ENCODE results near the gene HAAO.
A peak's percentile ranks its signal among the peaks of the same experiment; 100 is the strongest.

HAAO gene

DNA sequence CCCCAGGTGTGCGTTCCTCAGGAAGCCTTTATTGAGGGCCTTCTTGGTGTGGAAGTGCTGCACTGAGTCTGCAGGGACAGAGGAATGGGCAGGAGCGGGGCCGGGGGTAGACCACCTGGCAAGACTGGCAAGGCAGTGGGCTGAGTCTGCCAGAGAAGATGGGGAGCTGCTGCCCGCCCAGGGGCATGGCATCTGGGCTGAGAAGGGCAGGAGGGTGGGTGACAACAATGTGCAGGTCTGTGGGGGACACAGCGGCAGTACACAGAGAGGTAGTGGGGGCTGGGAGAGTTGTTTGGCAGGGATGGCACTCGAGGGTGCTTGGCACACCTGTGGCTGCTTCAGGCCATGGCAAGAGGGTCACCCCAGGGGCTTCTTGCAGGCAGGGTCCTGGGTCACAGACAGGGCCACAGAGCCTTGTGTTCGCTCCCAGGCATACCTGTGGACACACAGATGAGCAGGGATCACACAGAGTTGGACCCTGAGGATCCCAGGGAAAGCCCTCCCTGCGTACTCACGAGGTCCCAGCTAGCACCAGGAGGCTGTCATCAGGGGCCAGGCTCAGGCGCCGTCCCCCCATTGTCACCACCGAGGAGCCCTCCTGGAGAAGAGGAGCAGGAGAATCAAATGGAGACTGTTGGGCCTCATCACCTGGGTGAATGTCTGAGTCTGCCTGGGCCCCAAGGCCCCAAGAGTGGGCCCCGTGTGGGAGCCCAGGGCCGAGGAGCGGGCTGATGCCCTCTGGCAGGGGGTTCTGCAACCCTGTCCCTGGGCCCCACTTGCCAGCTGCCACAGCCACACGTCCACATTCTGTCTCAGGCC lies 25.1 kb downstream of the HAAO start:
- no peak for DNase-seq

DNA sequence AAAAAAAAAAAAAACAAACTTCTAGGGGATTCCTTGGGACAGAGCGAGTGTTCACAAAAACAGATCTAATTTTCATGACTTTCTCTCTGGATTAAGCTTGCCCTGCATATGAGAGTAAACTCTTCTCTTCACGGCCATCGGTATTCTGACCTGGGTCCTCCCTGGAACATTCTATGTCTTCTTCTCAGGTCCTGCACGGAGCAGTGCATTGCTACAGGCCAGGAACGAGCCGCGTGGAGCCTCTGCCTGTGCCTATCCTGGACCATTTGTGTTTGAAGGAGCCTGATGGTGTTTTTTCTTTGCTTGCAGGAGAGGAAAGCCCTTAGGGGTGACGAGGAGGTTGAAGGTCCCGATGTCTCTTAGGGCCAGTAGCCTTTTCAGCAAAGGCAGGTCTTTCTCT lies 26.7 kb downstream of the HAAO start:
- no peak for DNase-seq

DNA sequence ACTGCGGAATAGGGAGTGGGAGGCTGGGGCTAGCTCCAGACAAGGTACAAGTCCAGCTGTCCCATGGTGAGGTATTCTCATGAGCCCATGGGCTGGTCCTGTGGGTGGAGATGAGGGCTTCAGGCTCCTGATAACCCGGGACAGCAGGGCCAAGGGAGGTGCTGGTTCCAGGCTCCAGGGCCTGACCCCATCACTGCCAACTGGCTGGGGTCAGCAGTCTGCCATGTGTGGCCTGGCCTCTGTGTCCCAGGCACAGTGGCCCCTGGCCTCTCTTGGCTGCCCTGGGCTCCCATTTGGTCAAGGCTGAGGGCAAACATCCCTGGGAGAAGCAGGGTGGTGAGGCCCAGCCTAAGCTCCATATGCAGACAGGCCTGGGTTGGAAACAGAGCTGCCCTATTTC lies 27.5 kb downstream of the HAAO start:
- no peak for DNase-seq

- DNase-seq: no peak
These were observed 28.3 kb downstream of the HAAO start, which contains the start of gene OXER1 for GRCh38 chr2:42764096-42764495. Gene OXER1 (minus strand): TSS chr2:42764135. CDS start chr2:42764062, 73 bp downstream.

DNA sequence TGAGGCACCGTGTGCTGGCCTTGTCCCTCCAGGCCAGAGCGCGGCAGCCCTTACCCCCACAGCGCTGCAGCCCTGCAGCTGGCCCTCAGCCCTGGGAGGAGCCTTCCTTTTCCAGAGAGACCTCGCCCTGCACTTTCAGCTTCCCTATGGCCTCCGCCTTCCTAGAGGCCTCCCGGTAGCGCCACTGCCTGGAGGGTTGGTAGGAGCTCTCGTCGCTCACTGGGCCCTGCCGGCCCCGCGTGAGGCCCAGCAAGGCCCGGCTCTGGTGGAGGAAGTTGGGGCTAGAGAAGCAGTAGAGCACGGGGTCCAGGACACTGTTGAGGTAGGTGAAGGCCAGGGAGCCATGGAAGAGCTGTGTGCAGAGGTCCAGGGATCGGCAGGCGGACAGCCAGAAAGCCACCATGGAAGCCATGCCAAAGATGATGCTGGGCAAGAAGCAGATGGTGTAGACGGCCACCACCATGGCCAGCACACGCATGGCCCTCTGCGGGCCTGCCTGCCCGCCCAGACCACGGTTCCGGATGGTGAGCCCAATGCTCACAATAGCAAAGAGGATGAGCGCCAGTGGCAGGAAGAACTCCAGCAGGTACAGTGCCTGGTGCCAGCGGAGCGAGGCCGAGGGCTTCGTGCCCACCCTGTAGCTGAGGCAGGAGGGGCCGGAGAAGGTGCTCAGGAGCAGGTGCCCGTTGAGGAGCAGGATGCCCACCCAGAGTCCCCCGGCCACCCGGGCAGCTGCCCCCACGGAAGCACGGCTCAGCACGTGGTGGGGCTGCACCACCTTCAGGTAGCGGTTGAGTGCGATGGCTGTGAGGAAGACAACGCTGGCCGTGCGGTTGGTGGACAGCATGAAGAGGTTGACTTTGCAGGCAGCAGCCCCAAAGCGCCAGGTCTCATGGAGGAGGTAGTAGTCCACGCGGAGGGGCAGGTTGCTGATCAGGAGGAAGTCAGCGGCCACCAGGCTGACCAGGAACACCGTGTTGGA lies 29.3 kb downstream of the HAAO start:
- DNase-seq: no peak

DNA sequence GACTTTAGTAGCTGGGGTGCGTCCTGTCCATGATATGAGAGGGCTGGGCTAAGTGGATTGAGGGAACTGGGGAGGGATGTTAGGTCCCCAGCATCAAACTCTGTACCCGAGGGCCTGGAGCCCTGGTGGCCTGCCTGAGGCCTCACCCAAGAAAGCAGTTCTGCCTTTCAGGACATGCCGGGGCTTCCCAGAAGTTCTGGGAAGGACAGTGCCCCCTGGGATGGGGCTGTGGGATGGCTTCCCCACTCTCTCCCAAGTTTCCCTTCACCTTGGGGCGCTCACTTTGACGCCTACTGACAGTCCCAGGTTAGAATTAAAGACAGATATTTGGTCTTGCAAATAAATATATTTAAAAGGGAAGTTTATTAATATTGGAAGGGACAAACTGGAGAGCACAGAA lies 30.2 kb downstream of the HAAO start:
- no peak for DNase-seq

DNA sequence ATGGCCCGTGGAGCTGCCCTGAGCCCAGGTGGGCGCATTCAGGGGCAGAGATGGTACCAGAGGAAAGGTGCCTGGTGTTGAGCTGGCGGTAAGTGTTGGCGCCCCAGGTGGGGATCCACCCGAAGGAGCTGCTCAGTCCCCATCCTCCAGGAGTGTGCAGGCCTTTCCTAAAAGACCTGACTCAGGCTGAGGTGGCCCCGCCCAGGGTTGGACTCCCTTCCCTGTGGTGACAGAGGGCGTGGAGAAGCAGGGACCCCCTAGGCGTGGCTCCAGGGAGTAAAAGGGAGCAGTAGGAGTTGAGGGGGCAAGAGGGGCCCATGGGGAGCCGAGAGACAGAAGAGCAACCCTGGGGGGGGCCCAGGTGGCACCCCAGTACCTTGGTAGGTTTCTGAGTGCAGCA lies 30.8 kb downstream of the HAAO start:
- DNase-seq: no peak

- DNase-seq: no peak
These were observed 33.6 kb downstream of the HAAO start for GRCh38 chr2:42758751-42759150.

- no peak for DNase-seq
These were observed 34.2 kb downstream of the HAAO start for GRCh38 chr2:42757981-42758740.

GRCh38 chr2:42756966-42757513 lies 35.3 kb downstream of the HAAO start:
- DNase-seq: no peak

DNA sequence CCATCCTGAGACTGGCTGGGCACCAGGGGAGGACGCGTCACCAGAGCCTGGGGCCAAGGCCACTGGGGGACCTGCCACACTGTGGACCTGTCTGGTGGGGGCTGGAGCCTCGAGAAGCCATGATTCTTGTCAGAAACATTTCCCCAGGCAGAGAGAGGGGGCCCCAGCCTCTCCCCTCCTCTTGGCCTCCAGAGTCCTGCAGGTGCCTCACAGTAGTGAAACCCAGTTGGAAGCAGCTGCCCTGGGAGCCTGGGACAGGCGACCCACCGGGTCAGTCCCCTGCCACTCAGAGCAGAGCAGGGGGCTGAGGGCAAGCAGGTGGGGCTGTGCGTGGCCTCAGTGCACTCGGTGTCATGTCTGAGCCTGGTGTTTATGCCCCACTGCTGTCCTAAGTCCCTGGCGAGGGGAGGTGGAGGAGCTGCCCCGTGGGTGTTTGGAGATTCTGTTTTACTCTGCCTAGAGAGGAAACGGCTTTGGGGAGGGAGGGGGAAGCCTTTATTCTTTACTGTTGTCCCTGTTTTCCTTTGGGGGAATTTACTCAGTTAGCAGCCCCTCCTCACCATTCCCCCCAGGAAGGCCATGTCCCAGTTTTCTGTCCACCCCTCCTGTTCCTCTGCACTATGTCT lies 36.1 kb downstream of the HAAO start:
- DNase-seq: no peak

DNA sequence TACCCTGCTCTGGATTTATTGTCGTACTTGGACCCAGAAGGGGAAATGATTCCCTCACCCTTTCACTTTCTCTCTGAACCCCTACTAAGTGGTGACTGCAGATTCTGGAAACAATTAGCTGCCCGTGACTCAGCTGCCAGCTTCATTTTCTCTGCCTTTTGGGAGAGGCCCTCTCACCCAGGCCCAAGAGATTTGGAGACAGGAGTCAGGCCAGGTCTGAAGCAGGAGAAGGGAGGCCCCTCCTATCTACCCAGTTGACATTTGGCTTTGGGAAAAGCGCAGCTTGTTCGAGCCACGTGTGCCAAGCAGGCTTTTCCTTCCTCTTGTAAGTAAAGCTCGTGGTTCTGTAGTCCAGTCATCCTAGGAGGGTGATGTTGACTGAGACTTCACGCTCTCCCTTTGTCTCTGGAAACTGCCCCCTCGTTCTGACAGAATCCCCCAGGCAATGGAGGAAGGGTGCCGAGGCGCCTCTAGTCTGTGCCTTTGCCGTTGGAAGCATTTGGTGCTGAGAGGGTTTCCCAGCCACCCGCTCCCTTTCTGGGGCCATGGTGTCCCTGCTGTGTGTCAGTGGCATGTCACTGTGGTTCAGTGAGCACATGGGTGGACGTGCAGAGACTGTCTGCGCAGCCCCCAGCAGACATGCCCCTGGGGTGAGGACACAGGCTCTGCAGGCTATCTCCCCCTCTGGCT lies 37.0 kb downstream of the HAAO start:
- no peak for DNase-seq

DNA sequence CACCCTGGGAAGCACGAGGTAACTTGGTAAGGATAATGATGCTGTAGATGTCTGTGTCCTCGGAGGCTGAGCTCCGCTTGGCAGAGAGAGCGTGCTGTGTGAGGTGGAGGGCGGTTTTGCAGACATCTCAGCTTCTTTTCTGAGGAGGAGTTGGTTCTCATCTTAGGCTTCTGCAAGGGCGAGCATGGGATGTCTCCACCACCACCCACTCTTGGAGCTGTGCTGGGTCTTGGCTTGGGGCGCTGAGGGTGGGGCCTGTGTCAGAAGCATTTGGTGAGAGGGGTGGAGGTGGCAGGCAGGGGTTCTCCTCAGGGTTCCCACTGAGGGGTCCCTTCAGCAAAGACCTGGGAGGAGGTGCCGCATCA lies 37.6 kb downstream of the HAAO start:
- DNase-seq: no peak

DNA sequence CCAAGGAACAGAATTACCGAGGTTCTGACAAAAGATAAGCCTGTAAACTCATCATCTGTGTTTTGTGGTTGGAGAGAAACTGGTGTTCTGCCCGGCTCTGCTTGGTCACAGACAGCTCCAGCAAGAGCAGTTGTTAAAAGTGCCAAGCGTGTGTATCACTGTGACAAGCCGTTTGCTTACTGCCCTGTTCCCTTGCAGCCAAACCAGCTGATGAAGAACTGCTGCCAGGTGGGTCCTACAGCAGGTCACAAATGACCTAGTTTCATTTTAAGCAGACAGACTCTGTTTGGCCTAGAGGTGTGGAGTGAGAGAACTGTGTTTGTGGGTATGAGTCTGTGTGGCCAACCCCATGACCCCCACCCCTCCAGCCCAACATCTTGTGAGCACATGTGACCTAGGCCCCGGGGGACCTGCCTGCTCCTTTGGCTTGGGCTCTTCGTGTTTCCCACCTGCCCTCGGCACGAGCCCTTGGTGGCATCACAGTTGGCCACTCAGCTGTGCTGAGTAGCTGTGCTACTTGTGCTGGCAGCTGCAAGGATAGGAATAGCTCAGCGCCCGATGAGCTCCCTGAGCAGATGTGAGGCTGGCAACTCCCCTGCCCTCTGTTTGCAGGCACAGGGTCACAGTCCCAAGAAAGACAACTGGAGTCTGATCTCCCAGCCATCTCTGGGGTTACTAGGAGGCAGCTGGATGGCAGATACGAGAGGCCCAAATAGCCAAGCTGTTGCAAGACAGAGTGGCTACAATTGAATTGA lies 38.2 kb downstream of the HAAO start:
- no peak for DNase-seq

DNA sequence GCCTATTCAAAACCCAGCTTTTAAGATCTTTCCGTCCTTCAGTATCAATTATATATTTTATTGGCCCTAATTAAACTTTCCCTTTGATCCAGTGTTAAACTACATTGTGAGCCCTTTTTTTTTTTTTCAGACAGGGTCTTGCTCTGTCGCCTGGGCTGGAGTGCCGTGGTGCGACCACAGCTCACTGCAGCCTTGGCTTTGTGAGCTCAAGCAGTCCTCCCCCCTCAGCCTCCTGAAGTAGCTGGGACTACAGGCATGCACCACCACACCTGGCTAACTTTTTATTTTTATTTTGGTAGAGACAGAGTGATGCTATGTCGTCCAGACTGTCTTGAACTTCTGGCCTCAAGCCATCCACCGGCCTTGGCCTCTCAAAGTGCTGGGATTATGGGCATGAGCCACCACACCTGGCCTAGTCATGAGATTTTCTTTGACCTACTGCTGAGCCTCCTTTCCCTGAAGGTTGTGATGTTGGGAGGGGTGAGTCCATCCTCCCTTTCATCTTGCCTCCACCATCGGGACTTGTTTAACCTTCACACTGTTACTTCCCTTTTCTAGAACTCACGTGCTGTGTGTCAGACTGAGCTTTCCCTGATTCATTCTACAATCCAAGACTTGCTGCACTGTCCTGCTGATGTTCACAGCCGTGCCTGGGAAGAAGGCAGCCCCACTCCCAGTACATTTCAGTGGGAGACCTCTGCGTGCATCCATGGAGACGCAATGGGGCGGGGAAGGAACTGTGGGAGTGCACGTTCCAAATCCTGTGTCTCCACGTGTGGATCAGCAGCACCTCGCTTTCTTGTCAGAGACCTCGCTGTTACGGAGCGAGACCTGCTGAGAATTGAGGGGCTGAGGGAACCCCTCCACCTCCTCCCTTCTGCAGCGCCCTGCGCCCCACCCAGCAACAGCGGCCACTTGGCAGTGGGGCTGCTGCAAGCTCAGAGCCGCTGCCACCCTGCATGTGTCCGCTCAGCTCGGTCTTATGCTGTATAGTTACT lies 39.3 kb downstream of the HAAO start:
- DNase-seq: no peak

GRCh38 chr2:42752314-42752713 lies 40.1 kb downstream of the HAAO start:
- DNase-seq: peak; percentile 17

DNA sequence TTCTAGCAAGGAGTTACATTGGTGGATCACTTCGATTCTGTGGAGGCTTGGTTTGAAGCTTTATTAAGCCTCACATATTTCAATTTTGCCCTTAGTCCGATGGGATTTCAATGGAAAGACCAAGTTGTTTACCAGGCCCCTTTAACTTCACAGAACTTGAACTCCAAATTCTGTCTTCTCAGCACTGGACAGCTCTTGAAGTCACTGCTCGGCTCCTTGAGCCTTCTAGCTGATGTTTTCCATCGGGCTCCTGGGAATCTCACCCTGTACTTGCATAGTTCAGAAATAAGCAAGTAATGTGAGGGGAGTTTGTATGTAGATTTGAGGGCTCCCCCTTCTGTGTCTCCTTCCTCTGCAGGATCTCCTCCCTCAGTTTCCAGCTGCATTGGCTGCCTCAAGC lies 43.5 kb downstream of the HAAO start:
- no peak for DNase-seq

GRCh38 chr2:42747422-42747821 lies 45.0 kb downstream of the HAAO start:
- no peak for DNase-seq

DNA sequence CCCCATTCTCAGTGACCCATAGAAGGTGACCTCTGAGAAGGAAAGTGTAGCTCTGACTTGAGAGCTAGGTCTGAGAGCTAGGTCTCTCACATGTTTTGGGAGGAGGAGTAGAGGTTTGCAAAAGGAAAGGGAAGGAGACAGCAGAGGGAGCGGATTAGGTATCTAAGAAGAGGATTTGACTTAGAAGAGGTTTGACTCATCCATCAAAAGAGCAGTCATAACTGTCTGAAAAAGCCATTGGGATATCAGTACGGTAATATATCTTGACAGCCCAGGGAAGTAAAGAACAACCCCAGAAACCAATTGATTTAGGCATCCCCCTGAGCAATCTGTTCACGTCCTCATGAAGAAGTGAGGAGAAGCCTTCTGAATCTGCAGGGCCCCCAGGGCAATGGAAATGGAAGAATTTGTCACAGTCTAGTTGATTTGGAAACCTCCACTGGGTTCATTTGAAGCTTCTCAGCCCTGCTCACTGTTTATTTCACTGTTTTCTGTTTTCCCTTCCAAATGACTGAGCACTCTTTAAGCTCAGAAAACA lies 47.8 kb downstream of the HAAO start:
- no peak for DNase-seq

DNA sequence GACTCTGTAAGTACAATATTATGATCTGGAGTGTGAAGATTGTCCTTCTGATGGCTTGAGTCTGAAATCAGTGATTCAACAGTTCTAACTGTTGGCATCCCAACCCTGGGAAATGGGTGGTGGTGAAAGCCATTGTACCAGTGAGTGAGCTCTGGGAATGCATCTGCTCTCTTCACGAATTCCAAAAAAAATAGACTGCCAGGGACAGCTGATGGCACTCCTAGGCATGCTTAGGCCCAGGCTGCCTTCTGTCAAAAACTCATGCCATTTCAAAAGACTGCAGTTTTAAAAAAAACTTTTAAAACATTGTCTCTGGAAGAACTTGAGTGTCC lies 48.8 kb downstream of the HAAO start:
- no peak for DNase-seq

Measured in CD4-positive, alpha-beta T cell treated with Interleukin-4 for 4 hours (primary cell).